Activated CD4-positive, alpha-beta T cell treated with anti-CD3 and anti-CD28 coated beads, Interleukin-2, Interleukin-6, amounts not matched to agents 100 ng/mL and 50 ng/mL, durations not matched to agents 16 hours and 8 hours (primary cell): ENCODE data around the gene TRA2A.
"Not testable (repeated sequence)": the region's sequence is repeated elsewhere in the genome, so short reads cannot be mapped to it uniquely, and the experiment has no call there.

ENCODE experiments used
- DNase-seq: peaks from one replicate; pipeline ENCODE4 v3.0.0-alpha.2; 2020

Gene TRA2A

DNA sequence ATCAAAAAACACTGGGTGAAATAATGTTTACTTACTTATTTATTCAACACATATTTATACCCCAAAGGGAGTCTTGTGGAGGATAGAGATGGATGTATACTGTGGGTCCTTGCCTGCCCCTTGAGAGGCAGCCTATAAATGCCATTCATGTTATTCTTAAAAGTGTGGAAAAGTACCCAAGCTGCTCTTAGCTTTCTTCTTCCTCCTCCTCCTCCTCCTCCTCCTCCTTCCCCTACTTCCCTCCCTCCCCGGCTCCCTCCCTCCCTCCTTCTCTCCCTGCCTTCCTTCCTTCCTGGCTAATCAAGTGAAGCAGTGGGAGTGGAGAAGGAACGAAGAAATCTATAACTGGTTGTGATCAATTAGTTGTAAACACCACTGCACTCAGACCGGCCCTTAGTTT is 40.3 kb downstream of the TRA2A start:
- DNase-seq, result no peak

DNA sequence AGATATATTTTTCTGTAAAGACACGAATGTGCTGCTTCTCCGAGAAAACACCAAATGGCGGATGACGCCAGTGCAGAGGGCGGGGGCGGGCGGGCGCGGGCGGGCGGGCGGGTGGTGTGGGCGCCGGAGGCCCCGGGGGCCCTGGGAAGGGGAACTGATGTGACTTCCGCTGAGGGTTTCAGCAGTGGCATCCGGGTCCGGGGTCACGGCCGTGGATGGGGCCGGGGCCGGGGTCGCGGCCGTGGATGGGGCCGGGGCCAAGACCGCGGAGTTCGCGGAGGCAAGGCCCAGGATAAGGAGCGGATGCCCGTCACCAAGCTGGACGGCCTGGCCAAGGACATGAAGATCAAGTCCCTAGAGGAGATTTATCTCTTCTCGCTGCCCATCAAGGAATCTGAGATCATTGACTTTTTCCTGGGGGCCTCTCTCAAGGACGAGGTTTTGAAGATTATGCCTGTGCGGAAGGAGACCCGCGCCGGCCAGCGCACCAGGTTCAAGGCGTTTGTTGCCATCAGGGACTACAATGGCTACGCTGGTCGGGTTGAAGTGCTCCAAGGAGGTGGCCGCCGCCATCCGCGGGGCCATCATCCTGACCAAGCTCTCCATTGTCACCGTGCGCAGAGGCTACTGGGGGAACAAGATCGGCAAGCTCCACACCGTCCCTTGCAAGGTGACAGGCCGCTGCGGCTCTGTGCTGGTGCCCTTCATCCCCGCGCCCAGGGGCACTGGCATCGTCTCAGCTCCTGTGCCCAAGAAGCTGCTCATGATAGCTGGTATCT is 41.2 kb downstream of the TRA2A start:
- peak; percentile 68 for DNase-seq

DNA sequence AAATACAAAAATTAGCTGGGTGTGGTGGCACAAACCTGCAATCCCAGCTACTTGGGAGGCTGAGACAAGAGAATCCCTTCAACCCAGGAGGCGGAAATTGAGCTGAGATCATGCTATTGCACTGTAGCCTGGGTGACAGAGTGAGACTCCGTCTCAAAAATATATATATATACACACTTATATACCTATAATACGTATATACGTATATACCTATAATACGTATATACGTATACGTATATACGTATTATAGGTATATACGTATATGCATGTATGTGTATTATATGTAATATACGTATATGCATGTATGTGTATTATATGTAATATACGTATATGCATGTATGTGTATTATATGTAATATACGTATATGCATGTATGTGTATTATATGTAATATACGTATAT is 43.1 kb downstream of the TRA2A start:
- not testable (repeated sequence) for DNase-seq

DNA sequence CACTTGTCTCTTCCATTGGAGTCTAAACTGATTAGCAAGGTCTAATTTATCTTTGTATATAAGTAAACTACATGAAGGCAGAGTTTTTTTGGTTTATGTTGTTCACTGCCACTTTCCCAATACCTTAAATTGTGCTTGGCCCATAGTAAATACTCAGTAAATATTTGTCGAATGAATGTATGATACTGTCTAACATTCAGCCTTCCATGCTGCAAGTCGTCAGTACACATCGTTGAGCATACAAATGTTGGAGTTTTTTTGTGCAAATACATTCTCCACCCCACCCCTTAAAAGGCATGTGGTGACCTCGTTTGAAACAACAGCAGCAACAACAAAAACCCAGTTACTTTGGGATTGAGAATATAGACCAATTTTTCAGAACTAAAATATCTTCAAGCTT is 44.1 kb downstream of the TRA2A start:
- no peak for DNase-seq

DNA sequence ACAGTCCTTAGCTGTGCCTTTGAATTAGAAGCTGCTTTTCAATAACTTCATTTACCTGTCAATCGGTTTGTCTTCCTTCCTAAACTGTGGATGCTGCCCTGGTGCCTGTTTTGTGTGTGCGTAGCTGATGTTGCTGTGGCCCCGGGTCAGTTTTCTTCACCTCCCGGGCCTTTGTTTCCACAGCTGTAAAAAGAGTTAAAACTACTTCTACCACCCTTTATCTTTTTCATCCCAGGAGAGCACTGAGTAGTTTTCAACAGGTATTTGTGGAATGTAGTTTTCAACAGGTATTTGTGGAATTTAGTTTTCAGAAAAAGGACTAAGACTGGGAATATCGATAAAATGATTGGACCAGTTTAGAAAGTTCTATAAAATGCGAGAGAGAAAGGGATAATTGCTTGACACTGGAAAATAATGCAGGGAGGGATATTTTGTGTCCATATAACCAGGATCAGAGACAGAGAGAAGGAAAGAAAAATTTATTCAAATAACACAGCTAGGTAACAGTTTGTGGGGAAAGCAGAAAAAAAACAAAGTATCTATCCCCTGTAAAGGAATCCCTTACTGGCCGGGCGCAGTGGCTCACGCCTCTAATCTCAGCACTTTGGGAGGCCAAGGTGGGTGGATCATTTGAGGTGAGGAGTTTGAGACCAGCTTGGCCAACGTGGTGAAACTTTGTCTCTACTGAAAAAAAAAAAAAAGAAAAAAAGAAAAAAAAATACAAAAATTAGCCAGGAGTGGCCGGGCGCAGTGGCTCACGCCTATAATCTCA is 45.6 kb downstream of the TRA2A start:
- DNase-seq, result no peak

DNA sequence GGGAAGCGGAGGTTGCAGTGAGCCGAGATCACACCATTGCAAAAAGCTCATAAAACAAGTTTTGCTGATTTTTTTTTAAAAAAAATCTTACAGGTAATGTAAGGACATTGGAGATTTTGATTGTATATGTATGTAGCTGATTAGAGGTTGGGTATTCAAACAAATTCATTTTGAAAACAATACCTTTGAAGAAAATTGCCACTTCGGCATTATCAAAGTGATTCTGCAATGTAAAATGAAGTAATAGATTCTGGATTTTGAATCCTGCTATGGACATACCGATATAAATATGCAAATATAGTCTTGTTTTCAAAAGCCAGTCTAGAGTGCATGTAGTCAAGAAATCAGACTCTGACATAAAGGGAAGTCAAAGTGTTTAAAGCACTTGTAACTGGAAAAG is 49.1 kb downstream of the TRA2A start:
- no peak for DNase-seq

DNA sequence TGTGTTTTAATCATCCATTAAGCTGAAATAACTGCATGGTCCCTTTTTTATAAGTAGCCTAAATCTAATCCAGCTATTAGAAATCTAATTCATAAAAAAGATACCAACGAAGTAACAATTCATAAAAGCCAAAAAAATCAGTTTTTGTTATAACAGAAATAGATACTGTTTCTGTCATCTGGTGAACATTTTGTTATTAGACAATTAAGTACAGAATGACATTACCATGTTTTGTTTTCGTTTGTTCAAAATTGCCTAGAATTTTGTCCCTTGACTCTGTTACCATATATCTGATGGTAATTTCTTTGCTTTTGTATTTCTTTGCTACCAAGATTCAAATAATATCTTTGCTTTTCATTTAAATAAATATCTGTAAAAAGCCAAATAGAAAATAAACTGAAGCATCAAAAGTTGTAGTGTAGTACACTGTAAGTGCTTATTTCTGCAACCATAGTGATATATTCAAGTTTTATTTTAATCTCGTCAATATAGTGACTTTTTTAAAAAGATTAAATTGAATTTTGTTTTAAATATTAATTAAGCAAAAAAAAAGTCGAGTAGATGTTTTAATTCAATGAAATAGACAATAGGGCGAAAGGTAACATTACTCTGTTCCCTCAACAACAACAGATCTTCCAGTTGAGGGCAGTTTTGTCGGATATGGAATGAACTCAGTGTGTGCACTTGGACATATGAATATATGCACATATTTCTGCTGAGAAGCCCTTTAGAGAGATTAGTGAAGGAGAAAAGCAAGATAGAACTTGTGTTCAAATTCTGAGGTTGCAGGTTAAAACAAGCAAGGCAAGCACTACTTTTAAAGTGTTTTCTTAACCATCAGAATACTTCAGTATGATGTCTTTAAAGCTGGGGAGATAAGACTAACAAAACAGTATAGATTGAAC is 53.6 kb downstream of the TRA2A start:
- no peak for DNase-seq

DNA sequence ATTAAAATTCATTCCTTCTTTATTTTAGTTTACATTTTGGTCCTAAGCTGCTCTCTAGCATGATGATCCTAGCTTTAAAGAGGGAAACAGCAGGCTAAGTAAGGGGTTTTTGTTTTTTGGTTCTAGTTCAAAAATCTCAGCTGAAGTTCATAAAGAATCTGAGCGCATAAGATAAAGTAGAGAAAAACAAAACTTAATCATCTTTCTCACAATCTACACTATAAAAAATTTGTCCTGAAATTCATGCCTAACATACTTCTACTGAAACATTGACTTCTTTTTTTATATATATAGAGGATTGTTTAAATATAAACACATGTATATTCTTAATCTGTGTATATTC is 54.7 kb downstream of the TRA2A start:
- no peak for DNase-seq

DNA sequence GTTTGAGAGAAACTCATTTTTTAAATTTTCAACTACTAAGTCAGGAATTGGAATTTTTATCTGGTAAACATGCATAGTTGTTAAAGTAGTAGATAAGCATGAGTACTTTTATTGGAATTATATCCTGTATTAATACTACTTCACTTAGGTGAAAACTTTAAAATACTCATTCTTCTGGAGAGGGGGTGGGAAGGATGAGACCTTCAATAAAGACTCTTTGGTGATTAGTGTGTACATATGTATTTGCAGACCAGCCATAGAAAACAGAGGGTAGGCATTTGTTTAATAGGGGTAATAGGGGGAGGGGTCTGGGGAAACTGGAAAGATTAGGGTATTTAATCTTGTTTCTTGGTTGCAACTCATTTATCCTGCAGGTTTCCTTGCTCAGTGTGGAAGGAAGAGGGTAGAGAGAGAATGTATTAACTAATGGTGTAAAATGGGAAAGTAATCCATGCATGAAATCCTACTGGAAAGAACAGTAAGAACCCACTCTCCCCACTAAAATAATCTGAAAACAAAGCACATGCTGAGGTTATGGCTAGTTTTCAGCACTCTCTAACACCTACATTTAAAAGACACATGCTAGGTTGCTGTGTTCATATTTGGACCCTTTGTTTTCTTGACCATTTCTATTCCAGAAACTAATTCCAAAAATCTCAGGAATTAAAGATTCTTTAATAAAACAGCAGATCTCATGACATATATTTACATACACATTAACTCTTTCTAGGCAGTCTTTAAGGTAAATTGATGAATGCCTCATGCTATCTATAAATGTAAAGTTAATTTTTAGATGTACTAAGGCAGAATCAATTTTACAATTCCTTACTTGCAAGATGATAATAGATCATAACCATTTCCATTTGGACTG is 55.3 kb downstream of the TRA2A start:
- DNase-seq, result no peak

DNA sequence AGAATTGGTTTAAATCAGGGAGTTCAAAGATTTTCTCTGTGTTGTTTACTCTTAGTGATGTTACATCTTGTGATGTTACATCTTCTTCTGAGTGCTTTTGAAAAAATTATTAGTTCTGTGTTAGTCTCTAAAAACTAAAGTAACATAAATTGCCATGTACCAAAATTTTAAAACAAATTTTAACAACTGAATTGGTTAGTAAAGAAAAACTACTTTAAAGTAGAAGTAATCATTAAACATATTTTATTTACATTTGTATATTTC is 56.3 kb downstream of the TRA2A start:
- no peak for DNase-seq

DNA sequence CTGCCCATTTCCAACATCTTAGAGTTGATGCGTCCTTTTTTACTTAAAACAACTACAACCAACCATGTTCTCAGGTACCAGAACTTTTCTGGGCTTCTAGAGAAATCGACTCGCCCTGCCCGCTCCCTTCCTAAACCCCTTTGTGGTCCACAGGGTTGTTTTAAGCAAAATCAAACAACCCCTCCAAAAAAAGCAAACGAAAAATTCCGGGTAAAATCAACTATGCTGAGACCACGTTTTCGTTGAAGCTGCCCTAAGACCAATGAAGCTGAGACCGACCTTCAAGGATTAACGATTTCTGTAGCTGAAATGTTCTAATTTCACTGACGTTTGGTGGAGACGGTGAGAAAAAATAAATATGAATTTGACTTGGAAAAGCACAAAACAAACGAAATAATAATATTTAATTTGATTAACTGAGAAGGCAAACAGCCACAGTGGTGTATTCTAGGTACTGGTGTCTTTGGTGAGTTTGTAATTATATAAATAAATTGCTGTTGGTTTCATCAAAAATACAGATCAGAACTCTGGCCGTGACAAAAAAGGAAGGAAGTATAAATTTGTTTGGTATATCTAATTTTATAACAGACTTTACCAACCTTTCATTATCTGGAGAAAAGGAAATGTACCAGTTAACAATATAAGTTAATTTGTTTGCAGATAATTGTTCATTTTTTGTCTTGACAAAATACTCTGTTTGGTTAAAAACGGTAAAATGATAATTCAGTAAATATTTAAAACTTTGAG is 56.8 kb downstream of the TRA2A start:
- DNase-seq, result no peak

DNA sequence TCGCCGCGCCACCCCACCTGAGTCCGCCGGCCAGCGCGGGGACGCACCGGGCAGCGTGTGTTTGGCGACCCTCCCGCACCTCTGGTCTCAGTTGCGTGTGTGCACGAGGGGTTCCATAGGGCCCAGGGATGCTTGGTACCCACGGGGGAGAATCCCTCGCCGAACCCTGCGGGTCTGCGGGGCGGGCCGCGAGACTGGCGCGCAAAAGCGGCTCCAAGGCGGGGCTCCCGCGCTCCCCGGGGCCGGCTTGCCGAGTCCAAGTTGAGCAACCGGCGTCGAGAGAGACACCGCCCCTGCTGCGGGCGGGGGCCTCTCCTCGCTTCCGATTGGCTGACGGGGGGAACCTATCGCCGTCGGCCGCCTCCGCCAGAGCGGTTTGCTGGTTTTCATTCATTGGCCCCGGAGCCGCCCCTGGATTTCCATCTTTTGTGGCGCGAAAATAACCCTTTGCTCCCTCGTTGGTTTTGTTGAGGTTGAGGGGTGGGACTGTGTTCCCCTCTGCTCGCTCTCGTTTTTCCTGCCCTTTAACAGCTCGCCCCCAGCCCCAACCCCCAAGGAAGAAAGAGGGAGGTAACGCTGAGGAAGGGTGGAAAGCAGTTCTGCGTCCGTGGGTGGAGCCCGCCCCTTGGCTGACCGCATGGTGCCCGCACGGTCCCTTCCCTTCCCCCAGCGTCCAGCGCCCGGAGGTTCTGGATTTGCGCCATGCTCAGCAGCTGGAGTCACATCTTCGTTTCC is 57.5 kb downstream of the TRA2A start:
- DNase-seq, result peak; percentile 96

DNA sequence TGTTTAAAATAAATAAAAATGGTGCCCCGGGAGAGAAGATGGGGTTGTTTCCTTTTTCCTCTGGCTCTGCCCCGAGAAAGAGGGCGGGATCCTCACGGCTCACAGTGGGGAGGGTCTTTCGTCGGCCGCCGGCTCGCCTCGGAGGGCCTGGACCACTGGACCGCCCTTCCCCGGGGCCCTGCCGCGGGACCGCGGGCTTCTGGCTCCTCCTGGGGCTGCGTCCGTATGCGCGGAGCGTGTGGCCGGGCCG is 58.0 kb downstream of the TRA2A start:
- no peak for DNase-seq

DNA sequence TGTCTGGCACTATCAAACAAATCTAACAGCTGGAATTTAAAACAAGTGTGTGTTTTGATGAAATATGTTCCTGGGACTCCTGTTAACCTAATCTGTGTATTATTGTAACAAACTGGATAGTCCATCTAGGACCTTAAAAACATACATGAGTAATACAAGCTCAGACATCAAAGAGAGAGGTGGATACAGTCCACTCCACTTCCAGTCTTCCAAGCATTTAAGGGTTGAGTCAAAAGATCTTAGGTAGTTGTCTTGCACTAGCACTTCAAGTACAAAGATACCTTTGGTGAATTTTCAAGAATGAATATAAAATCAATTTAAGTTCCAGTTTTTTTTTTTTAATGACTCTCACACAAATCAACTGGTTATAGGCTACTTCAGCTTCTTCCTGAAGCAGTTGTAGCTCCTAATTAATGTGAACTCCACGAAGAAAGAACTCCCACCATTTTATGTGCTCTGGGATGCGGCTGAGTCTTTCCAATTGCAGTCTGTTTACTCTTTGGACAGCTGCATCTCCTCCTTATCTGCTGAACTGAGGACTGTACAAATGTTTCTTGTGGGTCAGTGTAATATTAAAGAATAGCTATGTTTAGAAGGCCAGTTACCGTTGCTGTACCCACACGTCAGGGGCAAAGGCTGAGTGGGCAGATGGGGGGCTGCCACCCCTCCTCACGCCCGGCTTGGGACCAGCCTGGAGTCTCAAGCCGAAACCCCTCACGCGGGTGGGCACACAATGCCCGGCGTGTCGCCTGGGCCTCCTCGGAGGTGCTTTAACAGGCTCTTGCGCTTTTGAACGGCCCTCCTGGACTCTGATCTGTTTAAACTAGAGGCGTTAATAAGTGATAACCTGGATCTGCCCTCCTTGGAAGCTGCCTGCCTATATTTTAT is 58.6 kb downstream of the TRA2A start:
- no peak for DNase-seq

DNA sequence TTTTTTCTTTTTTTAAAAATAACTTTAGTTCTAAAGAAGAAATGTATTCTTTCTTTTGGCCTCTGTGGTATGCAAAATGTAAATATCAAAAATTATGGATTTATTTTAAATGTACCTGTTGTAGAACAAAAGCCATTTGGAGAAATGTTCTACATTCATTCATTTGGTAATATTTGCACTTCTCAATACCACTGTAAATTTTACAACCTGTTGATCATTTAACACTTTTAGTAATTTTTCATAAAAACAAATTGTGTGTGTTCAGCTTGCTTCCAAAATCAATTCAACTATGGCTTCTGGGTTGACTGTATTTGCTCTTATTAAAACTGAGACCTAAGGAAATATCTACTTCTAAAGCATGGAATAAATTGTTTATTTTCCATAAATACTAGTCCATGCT is 59.2 kb downstream of the TRA2A start:
- DNase-seq, result no peak

DNA sequence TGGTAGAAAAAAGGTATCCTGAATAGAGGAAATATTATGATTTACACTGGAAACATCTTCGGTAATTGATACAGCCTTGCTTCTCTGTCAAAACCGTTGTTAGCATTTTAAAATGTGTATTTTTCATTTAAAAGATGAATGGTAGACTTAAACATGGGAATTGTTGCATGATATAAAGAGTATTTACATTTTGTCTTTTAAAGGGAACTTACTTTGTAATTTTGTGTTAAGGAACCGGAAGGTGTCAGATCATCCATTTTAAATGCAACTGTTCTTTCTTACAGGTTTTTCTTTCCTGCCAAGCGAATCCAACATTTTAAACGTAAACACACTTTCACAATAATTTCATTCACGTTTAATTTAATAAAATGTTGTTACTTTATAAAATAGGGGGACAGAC is 59.7 kb downstream of the TRA2A start:
- no peak for DNase-seq

DNA sequence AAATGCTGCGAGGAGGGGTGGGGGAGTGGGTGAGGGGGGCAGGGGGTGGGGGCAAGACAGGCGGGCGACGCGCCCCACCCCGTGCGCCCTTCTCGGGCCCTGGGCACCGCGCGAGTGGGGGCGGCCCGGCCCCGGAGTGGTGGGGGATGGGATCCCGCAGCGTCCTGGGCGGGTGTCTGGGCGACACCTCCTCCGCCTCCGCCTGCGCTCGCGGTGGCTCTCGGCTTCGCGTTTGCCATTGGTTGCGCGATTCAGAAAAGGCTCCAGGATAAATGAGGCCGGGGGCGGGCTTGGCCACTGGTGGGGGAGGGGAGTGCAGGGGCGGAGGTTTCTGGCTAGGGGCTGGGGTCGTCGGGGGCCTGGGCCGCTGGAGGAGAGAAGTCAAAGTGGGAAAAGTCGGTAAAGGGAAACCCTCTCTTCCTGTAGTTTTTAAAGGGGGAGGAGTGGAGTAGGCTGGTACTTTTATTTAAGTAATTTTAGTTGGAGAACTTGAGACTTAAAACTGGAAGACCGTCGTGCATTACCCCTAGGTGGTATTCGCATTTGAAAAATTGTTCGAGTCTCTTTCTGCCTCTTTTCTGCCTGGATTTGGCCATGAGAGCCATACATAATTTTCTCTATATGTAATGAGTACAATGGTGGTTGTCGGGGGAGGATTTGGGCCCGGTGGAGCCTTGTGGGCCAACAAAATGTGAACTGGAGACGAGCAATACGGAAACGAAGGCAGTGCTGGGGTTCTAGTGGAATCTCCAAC is 60.5 kb downstream of the TRA2A start:
- DNase-seq, result peak; percentile 74

DNA sequence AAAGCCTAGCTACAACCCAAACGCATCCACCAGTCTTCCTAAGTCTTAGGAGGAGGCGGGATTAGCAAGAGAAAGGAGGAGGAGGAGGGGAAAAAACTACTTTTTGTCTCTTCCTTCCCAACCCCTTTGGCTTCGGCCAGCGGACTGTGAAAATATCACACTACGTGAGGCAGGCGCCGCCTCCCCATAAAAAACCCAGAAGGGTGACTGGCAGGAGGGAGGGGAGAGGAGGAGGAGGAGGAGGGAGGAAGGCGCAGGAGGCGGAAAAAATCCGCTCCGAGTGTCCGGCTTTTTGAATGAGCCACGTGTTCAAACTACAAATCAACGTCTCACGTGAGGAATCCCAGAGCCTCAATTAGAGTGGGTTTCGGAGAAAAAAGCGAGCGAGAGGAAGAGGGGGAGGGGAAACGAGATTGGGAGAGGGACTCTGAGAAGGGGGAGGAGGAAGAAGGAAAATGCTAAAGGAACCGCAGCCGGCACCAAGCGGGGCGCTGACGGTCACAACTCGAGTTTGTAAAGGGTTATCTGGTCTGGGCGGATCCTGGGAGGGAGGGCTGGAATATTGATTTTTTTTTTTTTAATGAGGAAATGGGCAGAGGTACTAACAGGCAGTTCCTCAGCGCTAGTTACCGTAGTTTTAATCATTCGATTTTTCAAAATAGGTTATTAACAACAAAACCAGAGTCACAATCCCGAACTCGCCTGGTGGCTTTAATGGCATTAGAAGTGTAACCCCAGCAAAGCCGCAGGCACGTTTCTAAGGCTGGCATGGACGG is 61.3 kb downstream of the TRA2A start, which contains the start of gene IGF2BP3:
Gene IGF2BP3, minus strand, starts transcription at position 162 of the 776 bp plus-strand sequence. CDS start 381 bp downstream, outside the sequence.
- peak; percentile 72 for DNase-seq

DNA sequence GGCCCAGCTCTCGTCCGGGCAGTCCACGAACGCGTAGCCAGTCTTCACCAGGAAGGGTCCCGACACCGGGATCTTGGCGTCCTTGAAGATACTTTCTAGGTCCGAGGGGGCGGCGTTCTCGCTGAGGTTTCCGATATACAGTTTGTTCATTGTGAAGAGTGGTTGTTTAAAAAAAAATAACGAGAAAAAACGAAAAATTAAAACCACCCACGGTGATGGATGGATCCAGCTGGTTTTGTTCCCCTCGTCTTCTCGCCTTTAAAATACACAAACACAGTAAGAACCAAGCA is 61.9 kb downstream of the TRA2A start:
- no peak for DNase-seq
